ENCODE results near the gene SNN.

- TF ChIP-seq CTCF (IDR thresholded peaks at IDR 0.05), result no peak
- no peak for TF ChIP-seq POLR2A (IDR thresholded peaks at IDR 0.05)
Measured at GRCh38 chr16:11717811-11718210, 49.6 kb downstream of the SNN start.
